ENCODE data around the gene PLAAT3.
"Not testable (repeated sequence)": the region's sequence is repeated elsewhere in the genome, so short reads cannot be mapped to it uniquely, and the experiment has no call there.

PLAAT3 gene

GRCh38 chr11:63537293-63538101 lies 76.7 kb downstream of the PLAAT3 start:
- DNase-seq (ENCODE audit: low spot score): no peak

GRCh38 chr11:63536669-63537292 lies 77.5 kb downstream of the PLAAT3 start, which contains the start of gene PLAAT4:
Gene PLAAT4, plus strand, starts transcription at chr11:63536808. Its CDS starts 61 bp downstream, at chr11:63536869.
- DNase-seq (ENCODE audit: low spot score): peak; percentile 41

GRCh38 chr11:63535734-63536133 lies 78.5 kb downstream of the PLAAT3 start:
- no peak for DNase-seq (ENCODE audit: low spot score)

- no peak for DNase-seq (ENCODE audit: low spot score)
Measured at GRCh38 chr11:63534895-63535461, 79.3 kb downstream of the PLAAT3 start.

GRCh38 chr11:63534076-63534475 lies 80.2 kb downstream of the PLAAT3 start:
- no peak for DNase-seq (ENCODE audit: low spot score)

GRCh38 chr11:63532799-63533475 lies 81.3 kb downstream of the PLAAT3 start:
- DNase-seq (ENCODE audit: low spot score): no peak

- no peak for DNase-seq (ENCODE audit: low spot score)
Measured at GRCh38 chr11:63532117-63532516, 82.1 kb downstream of the PLAAT3 start.

GRCh38 chr11:63531074-63531792 lies 83.0 kb downstream of the PLAAT3 start:
- peak; percentile 21 for DNase-seq (ENCODE audit: low spot score)

- DNase-seq (ENCODE audit: low spot score): no peak
Measured at GRCh38 chr11:63530021-63530420, 84.2 kb downstream of the PLAAT3 start.

- not testable (repeated sequence) for DNase-seq (ENCODE audit: low spot score)
Measured at GRCh38 chr11:63529373-63529772, 84.9 kb downstream of the PLAAT3 start.

- DNase-seq (ENCODE audit: low spot score): not testable (repeated sequence)
Measured at GRCh38 chr11:63528729-63529278, 85.4 kb downstream of the PLAAT3 start.

- not testable (repeated sequence) for DNase-seq (ENCODE audit: low spot score)
Measured at GRCh38 chr11:63528156-63528555, 86.1 kb downstream of the PLAAT3 start.

- no peak for DNase-seq (ENCODE audit: low spot score)
Measured at GRCh38 chr11:63527667-63528066, 86.6 kb downstream of the PLAAT3 start.
